Brain microvascular endothelial cell (primary cell): ENCODE results near the gene PRKCH.

Experiments used
- DNase-seq: peaks from one replicate; pipeline ENCODE4 v3.0.0-alpha.2; 2020
- H3K27ac ChIP-seq: fragments of 250-450 bp; sonication (Bioruptor Pico); 2 replicates; pipeline ENCODE4 v1.5.1; 2020; ENCODE audit warnings: mild to moderate bottlenecking, moderate library complexity
- H3K27me3 ChIP-seq: fragments of 250-450 bp; sonication (Bioruptor Pico); replicated peaks from 2 replicates; pipeline ENCODE4 v1.5.1; 2020; ENCODE audit warnings: mild to moderate bottlenecking
- H3K36me3 ChIP-seq: fragments of 250-450 bp; sonication (Bioruptor Pico); replicated peaks from 2 replicates; pipeline ENCODE4 v1.5.1; 2020; ENCODE audit warnings: mild to moderate bottlenecking
- H3K4me3 ChIP-seq: 2 replicates; pipeline ENCODE4 v1.5.1; 2011; ENCODE audit warnings: low read depth, mild to moderate bottlenecking, control low read depth, low read length, moderate library complexity
- in situ Hi-C: cut with HindIII; loops from 2 replicates; pipeline ENCODE4 v1.10.0; 2017; ENCODE audit warnings: low sequenced_read_pairs, low pct_ligation_motif_present
- TF ChIP-seq, protein P1 (sequence below): IDR thresholded peaks from 2 replicates; pipeline ENCODE4 v1.5.1; 2011; ENCODE audit warnings: low read depth, mild to moderate bottlenecking, moderate library complexity, low read length, control low read depth, inconsistent platforms; ENCODE audit errors: missing control alignments

The PRKCH gene

DNA sequence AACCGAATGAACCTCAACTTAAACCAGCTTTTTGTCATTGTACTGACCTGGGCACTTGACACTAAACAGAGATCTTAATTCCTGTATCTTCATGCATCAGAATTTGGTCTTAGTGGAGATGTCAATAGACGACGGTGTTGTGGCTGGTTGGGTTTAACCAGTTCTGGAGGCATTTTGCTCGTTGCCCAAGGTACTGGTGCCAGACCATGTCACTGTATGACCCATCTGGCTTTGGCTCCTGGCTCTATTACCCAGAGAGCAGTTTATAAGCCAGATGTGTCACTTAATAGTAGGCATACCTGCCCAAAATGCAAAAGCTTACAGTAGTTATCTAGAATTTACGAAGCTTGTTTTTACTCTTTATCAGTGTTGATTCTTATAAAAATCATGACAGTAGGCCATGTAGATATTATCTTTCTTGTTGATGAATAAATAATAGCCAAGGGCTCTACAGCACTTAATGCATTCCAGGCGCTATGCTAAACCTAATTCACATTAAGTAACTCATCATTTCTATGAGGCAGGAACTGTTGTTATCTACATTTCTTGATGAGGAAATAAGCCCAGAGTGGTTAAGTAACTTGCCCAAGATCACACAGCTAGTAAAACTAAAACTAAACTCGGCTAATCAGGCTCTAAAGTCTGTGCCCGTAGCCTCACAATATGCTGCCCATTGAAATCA, 194.2 kb downstream of the PRKCH start:
- H3K27me3 ChIP-seq: no peaks in the 10 kb centered on the region
- DNase-seq: no peak
- H3K27ac ChIP-seq: no peak overlapping the region
- TF ChIP-seq, protein P1, sequence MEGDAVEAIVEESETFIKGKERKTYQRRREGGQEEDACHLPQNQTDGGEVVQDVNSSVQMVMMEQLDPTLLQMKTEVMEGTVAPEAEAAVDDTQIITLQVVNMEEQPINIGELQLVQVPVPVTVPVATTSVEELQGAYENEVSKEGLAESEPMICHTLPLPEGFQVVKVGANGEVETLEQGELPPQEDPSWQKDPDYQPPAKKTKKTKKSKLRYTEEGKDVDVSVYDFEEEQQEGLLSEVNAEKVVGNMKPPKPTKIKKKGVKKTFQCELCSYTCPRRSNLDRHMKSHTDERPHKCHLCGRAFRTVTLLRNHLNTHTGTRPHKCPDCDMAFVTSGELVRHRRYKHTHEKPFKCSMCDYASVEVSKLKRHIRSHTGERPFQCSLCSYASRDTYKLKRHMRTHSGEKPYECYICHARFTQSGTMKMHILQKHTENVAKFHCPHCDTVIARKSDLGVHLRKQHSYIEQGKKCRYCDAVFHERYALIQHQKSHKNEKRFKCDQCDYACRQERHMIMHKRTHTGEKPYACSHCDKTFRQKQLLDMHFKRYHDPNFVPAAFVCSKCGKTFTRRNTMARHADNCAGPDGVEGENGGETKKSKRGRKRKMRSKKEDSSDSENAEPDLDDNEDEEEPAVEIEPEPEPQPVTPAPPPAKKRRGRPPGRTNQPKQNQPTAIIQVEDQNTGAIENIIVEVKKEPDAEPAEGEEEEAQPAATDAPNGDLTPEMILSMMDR: no peak
- no peaks in the 10 kb centered on the region for H3K36me3 ChIP-seq
- in situ Hi-C loops: no loop called here
- H3K4me3 ChIP-seq: no peak overlapping the region

GRCh38 chr14:61516118-61516743, 194.9 kb downstream of the PRKCH start:
- in situ Hi-C loops: no loop called here
- TF ChIP-seq, protein P1: no peak
- no peak overlapping the region for H3K4me3 ChIP-seq
- H3K27ac ChIP-seq: no peak overlapping the region
- H3K27me3 ChIP-seq: no peaks in the 10 kb centered on the region
- DNase-seq: no peak
- H3K36me3 ChIP-seq: no peaks in the 10 kb centered on the region

GRCh38 chr14:61516964-61517653, 195.7 kb downstream of the PRKCH start:
- TF ChIP-seq, protein P1: no peak
- DNase-seq: no peak
- H3K36me3 ChIP-seq: no peaks in the 10 kb centered on the region
- H3K27ac ChIP-seq: no peak overlapping the region
- no peak overlapping the region for H3K4me3 ChIP-seq
- no peaks in the 10 kb centered on the region for H3K27me3 ChIP-seq
- in situ Hi-C loops: no loop called here

- H3K27me3 ChIP-seq: no peaks in the 10 kb centered on the region
- no peak for DNase-seq
- H3K27ac ChIP-seq: no peak overlapping the region
- H3K36me3 ChIP-seq: no peaks in the 10 kb centered on the region
- TF ChIP-seq, protein P1: no peak
- in situ Hi-C loops: no loop called here
- no peak overlapping the region for H3K4me3 ChIP-seq
Observed at GRCh38 chr14:61517911-61518384, 196.6 kb downstream of the PRKCH start.

DNA sequence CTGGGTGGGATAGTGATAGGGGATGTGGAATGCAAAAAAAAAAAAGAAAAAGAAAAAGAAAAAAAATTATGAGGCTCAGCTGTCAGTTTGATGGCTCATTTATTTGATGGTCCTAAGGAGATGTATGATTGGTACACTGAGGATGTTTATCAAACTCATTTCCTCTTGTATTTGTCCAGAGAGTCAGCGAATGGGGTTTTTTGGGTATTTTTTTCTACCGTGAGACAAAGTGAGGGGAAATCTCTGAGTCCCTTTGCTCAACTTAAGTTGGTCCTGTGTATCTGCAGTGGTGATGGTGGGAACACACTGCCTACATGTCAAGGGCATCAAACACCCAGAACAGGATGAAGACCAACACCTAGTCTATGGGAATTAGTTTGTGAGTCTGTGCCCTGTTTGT, 197.0 kb downstream of the PRKCH start:
- no peak overlapping the region for H3K27ac ChIP-seq
- TF ChIP-seq, protein P1: no peak
- no peak overlapping the region for H3K4me3 ChIP-seq
- no peaks in the 10 kb centered on the region for H3K36me3 ChIP-seq
- in situ Hi-C loops: no loop called here
- no peak for DNase-seq
- no peaks in the 10 kb centered on the region for H3K27me3 ChIP-seq
